ENCODE results near the gene STARD9. TPM values are rescaled to one million over a fixed set of nuclear protein-coding genes. Genes with fewer than 3 reads are reported as not detected.

Gene STARD9
- total and polyA plus RNA-seq, 9 of the 15 experiments (the other 6 are each of a cell fraction or from before 2014, with no cell fraction given) = 0.45 to 6.0 (median 3.6) TPM

- TF ChIP-seq MYBL2 (IDR thresholded peaks at IDR 0.05; ENCODE audit: low read depth) (no peak), MYBL2 (CRISPR knock-in tag; IDR thresholded peaks at IDR 0.05; ENCODE audit: borderline replicate concordance) (no peak)
Observed at GRCh38 chr15:42723068-42723467, 147.7 kb downstream of the STARD9 start (continued).

- 0 out of 5 replicates have a peak, but pooled peaks cover 0 to 3% of the 10 kb centered on the region in 2 experiments for H3K4me1 ChIP-seq (replicated peaks in 1 of 2; ENCODE audit: control insufficient read depth in 2 of 2, insufficient read depth in 2 of 2, low read length in 2 of 2)
- TF ChIP-seq POLR2G (IDR thresholded peaks at IDR 0.05; ENCODE audit: low read depth, low read length) (peak; percentile 35; the same call in 1 of the 2 replicates), SMAD3 (CRISPR knock-in tag; conservative IDR thresholded peaks at IDR 0.05) (no peak)
- intact Hi-C loops (cut with micrococcal nuclease) (no loop called here), in situ Hi-C loops (cut with MboI) (no loop called here)
- H3K4me2 ChIP-seq (ENCODE audit: insufficient read depth, low read length) = no peak overlapping the region
- no peaks in the 10 kb centered on the region; the same call in 1 of the 2 replicates for H4K20me1 ChIP-seq (replicated peaks; ENCODE audit: control insufficient read depth, insufficient read depth, low read length)
- H3K9me3 ChIP-seq (replicated peaks; ENCODE audit: control insufficient read depth, insufficient read depth, low read depth, low read length) = no peaks in the 10 kb centered on the region
- ATAC-seq (no peak), DNase-seq (ENCODE audit: extremely low read depth in 1 of 4, low spot score in 3 of 4) (no peak), FAIRE-seq (no peak)
- H3K9ac ChIP-seq (ENCODE audit: insufficient read depth in 1 of 2, low read depth in 2 of 2, low read length in 2 of 2) = no peak overlapping the region; a peak in 1 of 4 replicates
- no peaks in the 10 kb centered on the region for H3K27me3 ChIP-seq (ENCODE audit: control insufficient read depth in 2 of 2, insufficient read depth in 2 of 2, low read length in 2 of 2)
- CTCF ChIA-PET (ENCODE audit: low intra/inter-chr PET ratio) = no interaction called here
- WGBS (ENCODE audit: insufficient coverage, low coverage, missing lambda C conversion rate) = 90% methylated on average over 6 of the region's 6 CpGs
- H3K79me2 ChIP-seq (ENCODE audit: control insufficient read depth, insufficient read depth, low read length) = no peaks in the 10 kb centered on the region
- H3K36me3 ChIP-seq (ENCODE audit: control insufficient read depth, insufficient read depth, low read length) = peaks cover 81% of the 10 kb centered on the region
- H3K9me1 ChIP-seq (ENCODE audit: control insufficient read depth, insufficient read depth, low read length) = peaks cover 5% of the 10 kb centered on the region
- no peak overlapping the region for H2AFZ ChIP-seq (ENCODE audit: low read depth, low read length)
- H3K27ac ChIP-seq (ENCODE audit: extremely low read depth, low read depth, low read length) = no peak overlapping the region
- TSS peak; percentile 31 for BruUV-seq (replicated peaks)
- no peak overlapping the region for H3K4me3 ChIP-seq
- POLR2A ChIA-PET = interaction anchor here (1.4 to 1.7 kb wide), 2 partner anchors 12 to 13 kb away, joined by 4 read pairs; partner anchors contain the start of gene CDAN1
Observed at GRCh38 chr15:42724276-42724675, 148.9 kb downstream of the STARD9 start.
